HG02588 (cell line): ENCODE measurements around the gene CSMD2.

ENCODE experiments used
- ATAC-seq: cut with Tn5 transposase; IDR thresholded peaks from one replicate; pipeline ENCODE4 v1.9.1; 2021; ENCODE audit warnings: mild to moderate bottlenecking, moderate library complexity; ENCODE audit not compliant: unreplicated experiment

The CSMD2 gene

DNA sequence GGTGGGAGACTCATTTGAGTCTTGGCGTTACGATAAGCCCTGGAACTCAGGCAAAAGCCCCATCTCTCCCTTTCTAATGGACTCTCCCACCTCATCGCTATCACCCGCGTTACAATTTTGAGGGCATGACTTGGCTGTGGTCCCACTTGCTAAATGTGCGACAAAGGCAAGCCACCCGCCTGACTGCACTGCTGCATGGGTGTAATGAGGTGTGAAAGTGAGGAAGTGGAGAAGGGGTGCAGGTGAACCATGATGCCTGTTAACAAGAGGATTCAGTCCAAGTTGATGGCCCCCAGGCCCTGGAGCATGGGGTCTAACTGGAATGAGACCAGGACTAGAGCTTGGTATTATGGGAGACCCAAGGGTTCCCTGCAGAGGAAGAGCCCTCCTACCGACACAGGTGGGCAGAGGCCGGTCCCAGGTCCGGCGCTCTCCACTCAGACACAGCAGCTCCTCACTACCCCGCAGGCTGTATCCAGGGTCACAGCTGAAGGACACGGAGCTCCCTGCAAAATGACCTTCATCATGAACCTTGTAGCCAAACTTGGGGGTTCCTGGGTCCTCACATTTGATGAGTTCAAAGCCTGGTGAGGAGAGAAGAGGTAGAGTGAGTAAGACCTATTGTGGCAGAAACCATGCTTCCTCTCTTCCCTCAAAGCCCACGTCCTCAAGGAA lies 466.5 kb downstream of the CSMD2 start:
- no peak for ATAC-seq

GRCh38 chr1:33697816-33698215 lies 467.2 kb downstream of the CSMD2 start:
- ATAC-seq, result no peak

- no peak for ATAC-seq
These were observed 468.1 kb downstream of the CSMD2 start for GRCh38 chr1:33696962-33697361.

GRCh38 chr1:33696311-33696710 lies 468.7 kb downstream of the CSMD2 start:
- ATAC-seq, result no peak

- no peak for ATAC-seq
These were observed 472.5 kb downstream of the CSMD2 start for GRCh38 chr1:33692206-33693188.

DNA sequence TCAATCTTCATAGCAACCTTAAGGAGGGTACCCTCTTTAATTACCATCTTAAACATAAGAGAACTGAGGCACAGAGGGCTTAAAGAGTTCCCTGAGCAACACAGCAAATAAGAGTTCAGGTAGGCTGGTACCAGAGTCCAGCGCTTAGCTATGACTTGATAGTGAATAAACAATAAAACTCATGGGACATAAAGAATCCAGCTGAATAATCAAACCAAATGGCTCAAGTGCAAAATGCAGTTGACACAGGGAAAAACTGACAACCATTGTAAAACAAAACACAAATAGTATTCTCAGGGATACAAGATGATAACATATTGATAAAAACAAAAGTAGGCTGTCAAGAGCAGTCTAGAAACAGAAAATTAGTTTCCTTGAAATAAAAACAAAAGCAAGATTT lies 478.0 kb downstream of the CSMD2 start:
- no peak for ATAC-seq

DNA sequence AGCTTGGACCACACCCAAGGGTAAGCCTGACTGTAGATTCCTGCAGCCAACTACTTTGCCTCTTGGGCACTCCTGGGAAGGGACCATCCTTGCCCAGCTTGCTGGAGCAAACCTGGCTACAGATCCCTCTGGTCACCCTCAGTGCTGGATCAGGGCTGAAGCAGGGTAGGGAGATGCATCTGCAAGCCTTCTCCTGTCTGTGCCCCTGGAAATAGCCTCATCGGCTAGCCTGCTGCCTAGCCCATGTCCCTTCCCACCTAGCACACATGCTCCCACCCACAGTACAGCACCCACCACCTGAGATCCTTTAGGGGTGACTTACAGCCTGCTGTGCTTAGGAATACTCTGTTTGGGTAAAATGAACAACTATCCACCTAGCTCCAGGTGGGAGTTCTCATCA lies 478.5 kb downstream of the CSMD2 start:
- no peak for ATAC-seq

DNA sequence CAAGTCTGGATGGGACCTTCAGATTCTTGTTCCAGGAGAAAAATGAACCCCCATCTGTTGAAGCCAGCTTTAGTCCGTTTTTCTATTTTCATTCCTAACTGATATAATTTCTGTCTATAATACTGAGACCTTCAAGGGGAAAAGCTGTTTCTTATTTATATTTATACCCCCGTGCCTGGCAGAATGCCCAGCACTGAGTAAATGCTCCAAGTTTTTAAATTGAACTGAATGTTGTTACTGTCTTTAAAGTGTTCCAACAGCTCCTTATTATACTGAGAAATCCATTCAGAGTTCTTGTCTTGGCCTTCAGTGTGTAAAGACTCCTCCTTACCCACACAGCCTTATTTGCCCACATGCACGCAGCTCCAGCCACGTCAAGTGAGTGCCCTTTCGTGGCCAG lies 479.8 kb downstream of the CSMD2 start:
- no peak for ATAC-seq

DNA sequence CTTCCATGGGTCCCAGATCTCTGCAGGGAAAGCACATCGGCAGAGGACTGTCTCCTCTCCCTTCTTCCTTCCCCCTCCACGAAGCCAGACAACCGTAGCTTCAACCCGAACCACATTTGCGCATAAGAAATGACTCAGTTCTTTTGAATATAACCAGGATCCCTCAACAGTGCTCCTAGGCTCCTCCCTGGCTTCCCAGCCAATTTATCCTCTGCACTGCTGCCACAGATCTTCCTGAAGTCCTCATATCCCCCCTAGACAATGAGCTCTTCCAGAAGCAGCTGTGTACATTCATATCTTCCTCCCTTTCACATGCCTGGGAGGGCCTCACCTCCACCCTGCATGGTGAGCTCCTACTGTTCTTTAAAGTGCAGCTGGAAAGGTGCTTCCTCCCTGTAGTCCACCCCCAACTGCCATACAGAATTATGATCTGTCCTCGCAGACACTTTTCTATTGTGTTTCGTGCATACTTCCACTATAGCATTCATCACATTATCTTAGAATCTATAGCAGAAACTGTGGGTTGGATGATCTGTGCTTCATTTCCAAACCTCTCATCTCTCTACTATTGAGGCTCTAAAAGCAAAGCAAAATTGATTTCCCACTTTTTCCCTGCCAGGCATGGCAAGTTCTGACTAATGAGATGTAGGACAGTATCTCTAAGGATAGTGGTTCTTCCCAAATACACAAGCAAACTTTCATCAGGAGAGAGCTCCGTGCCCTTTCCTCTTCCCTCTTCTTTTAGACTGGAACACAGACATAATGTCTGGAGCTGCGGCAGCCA lies 480.4 kb downstream of the CSMD2 start:
- no peak for ATAC-seq

- ATAC-seq, result no peak
These were observed 481.1 kb downstream of the CSMD2 start for GRCh38 chr1:33683913-33684312.

GRCh38 chr1:33682371-33682770 lies 482.7 kb downstream of the CSMD2 start:
- ATAC-seq, result no peak

- no peak for ATAC-seq
These were observed 484.7 kb downstream of the CSMD2 start for GRCh38 chr1:33680281-33680840.

DNA sequence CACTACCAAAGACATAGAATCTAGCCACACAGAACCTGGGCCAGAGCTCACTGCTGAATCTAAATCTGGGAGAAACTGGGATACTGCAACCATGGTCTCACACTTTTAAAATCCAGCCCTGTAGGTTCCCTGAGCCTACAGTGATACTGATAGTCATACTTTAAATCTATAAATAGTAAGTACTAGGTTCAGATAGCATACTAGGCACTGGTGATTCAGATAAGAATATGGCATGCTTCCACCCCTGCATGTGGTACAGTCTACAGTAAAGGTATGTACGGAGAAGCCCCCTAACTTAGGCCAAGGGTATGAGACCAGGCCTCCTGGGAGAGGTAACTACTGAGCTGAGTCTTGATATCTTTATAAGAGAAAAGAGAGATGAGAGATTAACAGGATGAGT lies 494.5 kb downstream of the CSMD2 start:
- ATAC-seq, result no peak

DNA sequence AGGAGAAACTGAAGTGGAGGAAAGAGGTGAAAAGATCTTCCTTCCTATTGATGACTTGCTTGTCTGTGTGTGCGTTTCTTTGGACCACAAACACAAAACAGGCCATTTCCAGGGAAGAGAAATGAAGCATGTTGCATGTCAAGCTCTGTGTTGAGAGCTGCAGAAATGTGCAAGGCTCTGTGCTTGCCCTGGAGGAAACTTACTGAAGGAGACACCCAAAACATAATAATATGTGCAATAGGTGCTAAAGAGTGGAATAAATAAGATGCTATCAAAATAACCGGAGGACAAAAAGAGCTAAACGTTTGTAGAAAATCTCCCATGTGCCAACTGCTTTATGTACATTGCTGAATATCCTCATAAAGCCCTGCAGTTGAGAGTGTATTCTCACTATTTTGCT lies 496.3 kb downstream of the CSMD2 start:
- ATAC-seq, result no peak

GRCh38 chr1:33667386-33668282 lies 497.4 kb downstream of the CSMD2 start:
- ATAC-seq, result no peak

GRCh38 chr1:33666616-33667015 lies 498.4 kb downstream of the CSMD2 start:
- no peak for ATAC-seq

DNA sequence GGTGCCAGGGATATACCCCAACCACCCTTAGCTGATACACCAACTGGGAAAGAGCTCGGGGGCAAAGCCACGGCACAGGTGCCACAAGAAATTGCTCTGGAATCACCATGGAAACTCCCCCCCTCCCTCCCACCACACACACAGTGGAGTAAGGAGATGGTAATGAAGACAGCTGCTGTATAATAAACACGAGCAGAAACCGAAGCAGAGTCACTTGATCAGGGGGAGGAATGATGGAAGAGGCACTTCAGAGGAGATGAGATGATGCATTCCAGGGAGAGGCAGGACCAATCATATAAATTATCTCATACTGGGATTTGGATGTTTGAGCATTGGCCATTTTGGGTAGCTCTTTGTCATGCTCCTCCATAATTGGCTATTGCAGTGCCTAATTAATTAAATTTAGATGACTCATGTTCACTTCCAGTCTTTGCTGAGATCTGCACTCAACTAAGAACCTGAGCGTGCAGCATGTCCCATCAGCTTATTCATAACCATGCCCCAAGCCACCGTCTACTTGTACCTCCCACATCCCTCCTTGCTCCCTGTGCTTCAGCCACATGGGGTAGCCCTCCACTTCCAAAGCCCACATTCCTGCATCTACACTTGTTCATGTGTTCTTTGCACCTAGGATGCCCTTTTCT lies 503.1 kb downstream of the CSMD2 start:
- no peak for ATAC-seq

DNA sequence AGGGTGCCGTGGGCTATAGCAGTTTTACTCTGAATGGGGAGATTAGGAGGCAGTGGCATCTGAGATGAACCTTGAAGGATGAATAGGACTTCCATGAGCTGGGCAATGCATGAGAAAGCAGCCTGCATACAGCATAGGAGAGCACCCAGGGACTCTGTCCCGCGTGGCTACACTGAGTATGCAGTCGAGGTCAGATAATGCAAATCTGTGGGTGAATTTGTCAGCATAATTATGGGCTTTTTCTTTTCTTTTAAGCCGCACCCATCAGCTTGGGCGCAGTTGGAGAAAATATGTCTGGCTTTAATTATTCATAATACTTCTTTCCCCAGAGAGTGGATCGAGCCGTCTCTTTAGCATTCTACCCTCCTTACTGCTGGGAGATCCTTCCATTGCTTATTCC lies 504.1 kb downstream of the CSMD2 start:
- ATAC-seq, result no peak

- ATAC-seq, result no peak
These were observed 504.8 kb downstream of the CSMD2 start for GRCh38 chr1:33660244-33660643.

GRCh38 chr1:33659641-33660040 lies 505.4 kb downstream of the CSMD2 start:
- no peak for ATAC-seq
